K562 (cell line): Measurements from ENCODE around the gene ZDHHC22. TPM values are rescaled to one million over a fixed set of nuclear protein-coding genes. Genes with fewer than 3 reads are reported as not detected.

ENCODE experiments used
- ATAC-seq: fragments of 200-7000 bp; cut with Tn5 transposase; 3 replicates; pipeline ENCODE4 v1.9.1; 2020; ENCODE audit warnings: moderate library complexity
- BruUV-seq: library from RNA; stranded (reverse); fragments of 400-500 nt; replicated peaks from 2 replicates; lab custom pipeline; 2021; lab: Mats Ljungman, UMichigan
- CTCF ChIA-PET: fragments of 300-600 bp; formaldehyde crosslinking; extraction: SDS; loops from one replicate; lab custom pipeline; 2021; ENCODE audit warnings: low intra/inter-chr PET ratio; lab: Yijun Ruan, JAX
- POLR2A ChIA-PET: fragments of 300-600, 350-650 bp; sonication (Branson Sonifier 250); formaldehyde crosslinking; extraction: SDS; loops from one replicate; lab custom pipeline; 2021; ENCODE audit warnings: antibody characterized with exemption, inconsistent platforms; lab: Yijun Ruan, JAX
- DNase-seq, 4 experiments: peaks; one replicate each; pipeline versions ENCODE4 v3.0.0 to v3.0.0-alpha.2; 2011 to 2018; ENCODE audit warnings: low spot score in 3 of 4, mixed read lengths in 3 of 4; ENCODE audit errors: extremely low read depth in 1 of 4
- FAIRE-seq: peaks from 2 replicates; lab custom pipeline; 2011; peaks lifted over from hg19 to GRCh38; lab: Jason Lieb, UNC
- H2AFZ ChIP-seq: 2 replicates; pipeline ENCODE4 v1.6.0; 2011; ENCODE audit warnings: low read depth, low read length, control low read depth, inconsistent platforms
- H3K27ac ChIP-seq: fragments of 200-600 bp; 3 replicates; pipeline ENCODE4 v1.8.0; 2011; ENCODE audit warnings: low read depth, mild to moderate bottlenecking, control low read depth, inconsistent platforms, low read length, moderate library complexity, mixed read lengths; ENCODE audit errors: extremely low read depth
- H3K27me3 ChIP-seq, 2 experiments: fragments of 300-600 bp in 1 of 2; 2 replicates in 1 of 2; 3 replicates in 1 of 2; pipeline versions ENCODE4 v1.6.0 to v1.8.0; 2011; ENCODE audit warnings: inconsistent platforms in 2 of 2, low read length in 2 of 2, mild to moderate bottlenecking in 1 of 2, mixed read lengths in 1 of 2, moderate library complexity in 1 of 2; ENCODE audit not compliant: control insufficient read depth in 2 of 2, insufficient read depth in 2 of 2
- H3K36me3 ChIP-seq: fragments of 300-600 bp; 3 replicates; pipeline ENCODE4 v1.8.0; 2011; ENCODE audit warnings: mild to moderate bottlenecking, low read length, inconsistent platforms; ENCODE audit not compliant: control insufficient read depth, insufficient read depth
- H3K4me1 ChIP-seq, 2 experiments: fragments of 200-600 bp in 1 of 2; replicated peaks in 1 of 2; 2 replicates in 1 of 2; 3 replicates in 1 of 2; pipeline versions ENCODE4 v1.5.1 to v1.8.0; 2011; ENCODE audit warnings: inconsistent platforms in 2 of 2, low read length in 2 of 2, mild to moderate bottlenecking in 1 of 2, mixed read lengths in 1 of 2, moderate library complexity in 1 of 2; ENCODE audit not compliant: control insufficient read depth in 2 of 2, insufficient read depth in 2 of 2
- H3K4me2 ChIP-seq: 2 replicates; pipeline ENCODE4 v1.6.1; 2011; ENCODE audit warnings: low read length, control low read depth, inconsistent platforms, mixed read lengths; ENCODE audit not compliant: insufficient read depth
- H3K4me3 ChIP-seq: fragments of 200-600 bp; sonication (generic), shearing (Covaris generic); 2 replicates; pipeline ENCODE4 v1.5.1; 2016; ENCODE audit warnings: control low read depth, inconsistent platforms
- H3K79me2 ChIP-seq: fragments of 200-600 bp; 3 replicates; pipeline ENCODE4 v1.8.0; 2011; ENCODE audit warnings: low read length, inconsistent platforms; ENCODE audit not compliant: control insufficient read depth, insufficient read depth
- H3K9ac ChIP-seq, 2 experiments: 2 replicates each; pipeline versions ENCODE4 v1.6.0 to v1.6.1; 2011; ENCODE audit warnings: low read depth in 2 of 2, low read length in 2 of 2, control low read depth in 1 of 2, inconsistent platforms in 1 of 2, mild to moderate bottlenecking in 1 of 2, mixed read lengths in 1 of 2; ENCODE audit not compliant: insufficient read depth in 1 of 2
- H3K9me1 ChIP-seq: one replicate; pipeline ENCODE4 v1.6.0; 2011; ENCODE audit warnings: inconsistent platforms, mild to moderate bottlenecking, low read length, moderate library complexity; ENCODE audit not compliant: control insufficient read depth, insufficient read depth
- H3K9me3 ChIP-seq: replicated peaks from 2 replicates; pipeline ENCODE4 v1.5.1; 2011; ENCODE audit warnings: low read depth, low read length, inconsistent platforms; ENCODE audit not compliant: control insufficient read depth, insufficient read depth
- H4K20me1 ChIP-seq: replicated peaks from 2 replicates; pipeline ENCODE4 v1.6.1; 2011; ENCODE audit warnings: low read length, inconsistent platforms, mixed read lengths; ENCODE audit not compliant: control insufficient read depth, insufficient read depth
- BACH1 ChIP-seq: fragments of 200-800 bp; sonication (Bioruptor generic); IDR thresholded peaks from 2 replicates; pipeline ENCODE4 v1.6.1; 2016; ENCODE audit warnings: missing genetic modification characterization, missing compliant biosample characterization
- CEBPB ChIP-seq: fragments of 450-650 bp; IDR thresholded peaks from 2 replicates; pipeline ENCODE4 v1.6.1; 2016; ENCODE audit warnings: missing genetic modification characterization, missing compliant biosample characterization
- CREBBP ChIP-seq: IDR thresholded peaks from one replicate; pipeline ENCODE4 v1.6.1; 2012; ENCODE audit warnings: low read depth, mild to moderate bottlenecking, control low read depth, inconsistent platforms, low read length
- ETV6 ChIP-seq, 3 experiments: fragments of 150-350 bp in 1 of 3; sonication (generic) in 1 of 3; formaldehyde crosslinking in 1 of 3; IDR thresholded peaks; 2 replicates each; pipeline versions ENCODE4 v1.6.1 to v1.8.0; 2014 to 2022; ENCODE audit warnings: borderline replicate concordance in 2 of 3, low read depth in 2 of 3, antibody characterized with exemption in 1 of 3, low read length in 1 of 3, mild to moderate bottlenecking in 1 of 3, missing genetic modification reagents in 1 of 3
- MCM5 ChIP-seq: fragments of 450-650 bp; IDR thresholded peaks from 2 replicates; pipeline ENCODE4 v1.6.1; 2016; ENCODE audit warnings: low read depth
- MEIS2 ChIP-seq: fragments of 450-650 bp; IDR thresholded peaks from 2 replicates; pipeline ENCODE4 v1.6.1; 2014; ENCODE audit warnings: mild to moderate bottlenecking; ENCODE audit not compliant: partially characterized antibody
- MYC ChIP-seq, 2 experiments: fragments of 250-450 bp in 1 of 2; sonication (Bioruptor Pico) in 1 of 2; IDR thresholded peaks; 2 replicates each; pipeline versions ENCODE4 v1.5.1 to v1.6.1; 2012 to 2021; ENCODE audit warnings: low read depth in 2 of 2, borderline replicate concordance in 1 of 2, improper control_type of control experiment in 1 of 2, low read length in 1 of 2, mild to moderate bottlenecking in 1 of 2, moderate library complexity in 1 of 2
- NFE2L1 ChIP-seq: fragments of 450-650 bp; IDR thresholded peaks from 2 replicates; pipeline ENCODE4 v1.6.1; 2016; ENCODE audit warnings: missing genetic modification characterization, low read depth, mild to moderate bottlenecking, missing compliant biosample characterization, moderate library complexity, borderline replicate concordance
- RFX1 ChIP-seq: fragments of 450-650 bp; IDR thresholded peaks from 2 replicates; pipeline ENCODE4 v1.6.1; 2016; ENCODE audit warnings: mild to moderate bottlenecking, moderate library complexity
- SAFB2 ChIP-seq: fragments of 200-400 bp; formaldehyde crosslinking; IDR thresholded peaks from 2 replicates; pipeline ENCODE4 v1.6.1; 2018; ENCODE audit warnings: borderline replicate concordance, low read length, low read depth, moderate library complexity; ENCODE audit not compliant: severe bottlenecking
- SIRT6 ChIP-seq: IDR thresholded peaks from one replicate; pipeline ENCODE4 v1.6.1; 2012; ENCODE audit warnings: low read depth, mild to moderate bottlenecking, control low read depth, inconsistent platforms, low read length, moderate library complexity
- STAT5B ChIP-seq: fragments of 250-450 bp; sonication (Bioruptor Pico); IDR thresholded peaks from 2 replicates; pipeline ENCODE4 v1.8.0; 2021; ENCODE audit warnings: mild to moderate bottlenecking, inconsistent platforms
- ZBTB8A ChIP-seq: fragments of 450-650 bp; IDR thresholded peaks from 2 replicates; pipeline ENCODE4 v1.6.1; 2018; ENCODE audit warnings: mild to moderate bottlenecking, moderate library complexity; ENCODE audit not compliant: partially characterized antibody
- ZNF232 ChIP-seq: sonication (generic); formaldehyde crosslinking; IDR thresholded peaks from 2 replicates; pipeline ENCODE4 v1.8.0; 2022; ENCODE audit warnings: mild to moderate bottlenecking, missing genetic modification reagents
- ZNF436 ChIP-seq: fragments of 250-450, 450-650 bp; sonication (Bioruptor Pico); formaldehyde crosslinking; IDR thresholded peaks from 2 replicates; pipeline ENCODE4 v1.7.0; 2020; ENCODE audit warnings: mild to moderate bottlenecking
- ZNF785 ChIP-seq: fragments of 250-450 bp; sonication (Bioruptor Pico); IDR thresholded peaks from 2 replicates; pipeline ENCODE4 v1.4.0; 2020; ENCODE audit warnings: mild to moderate bottlenecking
- WGBS: fragments of 100-300 bp; shearing (Covaris generic); methylation state at CpG from one replicate; pipeline ENCODE4 v1.1.6; 2016; ENCODE audit warnings: low coverage, mixed read lengths; ENCODE audit not compliant: insufficient coverage; ENCODE audit errors: missing lambda C conversion rate; 5-methylcytosine and 5-hydroxymethylcytosine counted together
- in situ Hi-C: fragments of 300-500 bp; cut with MboI; formaldehyde crosslinking; loops from 4 replicates; pipeline ENCODE4 v1.15.0; 2018; ENCODE audit warnings: inconsistent platforms, mixed read lengths
- intact Hi-C: fragments of 100-400 bp; cut with micrococcal nuclease; formaldehyde crosslinking; loops from 2 replicates; pipeline ENCODE4 v1.14.2; 2022
- polyA plus RNA-seq, 8 experiments: library from polyadenylated mRNA; depleted of rRNA in 4 of 8; stranded (reverse) in 5 of 8; unstranded in 3 of 8; fragments of >200 nt; fragmentation: Nextera tagmentation in 2 of 8; fragmentation: Illumina TruSeq in 1 of 8; extraction: Ambion mirVana in 2 of 8; extraction: Trizol in 1 of 8; gene quantifications; 2 replicates each; pipeline versions ENCODE4 v1.2.1 to v1.2.3, GENCODE V29; 2011 to 2014; ENCODE audit warnings: inconsistent platforms in 1 of 8, missing spikeins in 1 of 8
- total RNA-seq, 7 experiments: library from RNA; depleted of rRNA in 6 of 7; stranded (reverse); fragments of >200 nt in 6 of 7; fragmentation: Illumina TruSeq in 2 of 7; extraction: Trizol in 2 of 7; gene quantifications; 2 replicates each; pipeline versions ENCODE4 v1.2.1 to v1.2.3, GENCODE V29; 2011 to 2021; ENCODE audit warnings: low replicate concordance in 1 of 7
- TF ChIP-seq, protein P1 (sequence below): sonication (generic); formaldehyde crosslinking; IDR thresholded peaks from 2 replicates; pipeline ENCODE4 v1.8.0; 2022; ENCODE audit warnings: mild to moderate bottlenecking, missing genetic modification reagents

The ZDHHC22 gene
- total and polyA plus RNA-seq, 9 of the 15 experiments (the other 6 are each of a cell fraction or from before 2014, with no cell fraction given) = not detected

DNA sequence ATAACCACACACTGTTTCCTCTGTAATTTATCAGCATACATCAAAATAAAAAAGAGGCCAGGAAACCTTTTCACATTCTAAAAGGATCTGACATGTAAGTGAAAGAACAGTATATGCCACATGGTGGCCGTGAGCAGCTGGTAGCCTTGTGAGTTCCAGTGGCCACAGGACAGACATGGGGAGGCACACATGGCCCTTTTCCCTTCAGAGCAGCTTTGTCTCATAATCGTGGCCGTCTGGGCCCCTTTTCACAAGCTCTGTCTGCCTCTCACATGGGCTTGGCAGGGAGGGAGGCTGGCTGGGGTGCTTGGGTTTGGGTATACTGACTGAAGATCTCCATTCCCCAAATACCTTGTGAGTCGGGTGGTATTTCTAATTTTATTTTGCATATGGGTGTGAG lies 1.5 kb upstream of the ZDHHC22 start (continued):
- TF ChIP-seq CEBPB (tag) = no peak
- no peak for TF ChIP-seq MEIS2
- TF ChIP-seq ETV6 (IDR thresholded peaks at IDR 0.05; ENCODE audit: borderline replicate concordance in 1 of 2, low read depth in 2 of 2, low read length in 1 of 2) = no peak
- TF ChIP-seq ETV6 (CRISPR knock-in tag; IDR thresholded peaks at IDR 0.05; ENCODE audit: borderline replicate concordance) = no peak
- TF ChIP-seq MYC (IDR thresholded peaks at IDR 0.05; ENCODE audit: low read depth, low read length) = no peak
- TF ChIP-seq MYC (CRISPR knock-in tag; IDR thresholded peaks at IDR 0.05; ENCODE audit: borderline replicate concordance, low read depth) = no peak
- no peak for TF ChIP-seq SAFB2
- TF ChIP-seq, all 486 proteins: peak for 0

DNA sequence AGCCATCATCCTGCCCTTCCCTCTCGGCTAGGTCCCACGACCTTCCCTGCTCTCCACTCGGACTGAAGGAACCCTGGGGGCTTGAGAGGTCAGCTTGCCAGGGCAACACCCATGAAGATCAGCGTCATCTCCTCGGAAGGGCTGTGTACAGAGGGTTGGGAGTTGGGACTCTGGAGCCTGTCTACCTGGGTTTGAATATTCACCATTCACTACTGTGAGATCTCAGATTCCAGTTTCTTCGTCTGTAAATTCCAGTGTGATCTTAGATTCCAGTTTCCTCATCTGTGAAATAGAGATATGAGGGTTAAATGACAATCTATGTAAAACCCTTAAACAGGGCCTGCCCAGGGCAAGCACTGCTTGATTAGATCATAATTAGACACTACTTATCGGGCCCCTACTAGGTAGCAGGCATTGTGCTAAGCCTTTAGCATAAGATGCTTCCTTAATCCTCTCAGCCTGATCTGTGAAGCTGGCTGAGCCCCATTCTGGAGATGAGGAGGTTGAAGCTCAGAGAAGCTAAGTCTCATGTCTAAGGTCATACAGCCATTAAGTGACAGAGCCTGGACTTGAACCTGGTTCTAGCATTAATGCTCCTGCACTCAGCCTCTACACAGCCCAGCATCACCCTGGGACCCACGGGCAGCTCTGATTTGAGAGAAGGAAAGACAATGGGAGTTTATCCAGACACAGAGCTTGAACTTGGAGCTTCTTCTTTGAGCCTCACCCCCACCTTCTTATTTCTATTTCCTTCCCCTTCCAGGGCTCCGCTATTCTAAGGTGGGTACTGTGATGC lies 612 bp upstream of the ZDHHC22 start:
- ATAC-seq = no peak
- POLR2A ChIA-PET = no interaction called here

More for the DNA sequence above, 612 bp upstream of the ZDHHC22 start:
- Histone ChIP-seq H3K4me3 (no peak overlapping the region), H3K4me1 (peaks cover 0 to 24% of the 10 kb centered on the region in 2 experiments; a peak in 2 of 5 replicates), H3K36me3 (no peaks in the 10 kb centered on the region), H2AFZ (no peak overlapping the region), H3K27me3 (peaks cover 20 to 57% of the 10 kb centered on the region in 2 experiments), H3K27ac (no peak overlapping the region), H4K20me1 (peaks cover 6% of the 10 kb centered on the region; the same call in 1 of the 2 replicates), H3K79me2 (no peaks in the 10 kb centered on the region), H3K9ac (no peak overlapping the region), H3K9me3 (no peaks in the 10 kb centered on the region), H3K9me1 (no peaks in the 10 kb centered on the region), H3K4me2 (no peak overlapping the region)
- intact Hi-C loops = no loop called here
- in situ Hi-C loops = no loop called here
- BruUV-seq = no TSS peak
- DNase-seq (no peak), FAIRE-seq (no peak)
- TF ChIP-seq CREBBP (no peak), RFX1 (no peak), BACH1 (tag) (no peak), ZBTB8A (no peak), ZNF232 (no peak), SIRT6 (no peak), STAT5B (CRISPR knock-in tag) (no peak), NFE2L1 (tag) (no peak), ZNF785 (no peak), ZNF436 (CRISPR knock-in tag) (no peak), MCM5 (no peak)
- TF ChIP-seq, protein P1, sequence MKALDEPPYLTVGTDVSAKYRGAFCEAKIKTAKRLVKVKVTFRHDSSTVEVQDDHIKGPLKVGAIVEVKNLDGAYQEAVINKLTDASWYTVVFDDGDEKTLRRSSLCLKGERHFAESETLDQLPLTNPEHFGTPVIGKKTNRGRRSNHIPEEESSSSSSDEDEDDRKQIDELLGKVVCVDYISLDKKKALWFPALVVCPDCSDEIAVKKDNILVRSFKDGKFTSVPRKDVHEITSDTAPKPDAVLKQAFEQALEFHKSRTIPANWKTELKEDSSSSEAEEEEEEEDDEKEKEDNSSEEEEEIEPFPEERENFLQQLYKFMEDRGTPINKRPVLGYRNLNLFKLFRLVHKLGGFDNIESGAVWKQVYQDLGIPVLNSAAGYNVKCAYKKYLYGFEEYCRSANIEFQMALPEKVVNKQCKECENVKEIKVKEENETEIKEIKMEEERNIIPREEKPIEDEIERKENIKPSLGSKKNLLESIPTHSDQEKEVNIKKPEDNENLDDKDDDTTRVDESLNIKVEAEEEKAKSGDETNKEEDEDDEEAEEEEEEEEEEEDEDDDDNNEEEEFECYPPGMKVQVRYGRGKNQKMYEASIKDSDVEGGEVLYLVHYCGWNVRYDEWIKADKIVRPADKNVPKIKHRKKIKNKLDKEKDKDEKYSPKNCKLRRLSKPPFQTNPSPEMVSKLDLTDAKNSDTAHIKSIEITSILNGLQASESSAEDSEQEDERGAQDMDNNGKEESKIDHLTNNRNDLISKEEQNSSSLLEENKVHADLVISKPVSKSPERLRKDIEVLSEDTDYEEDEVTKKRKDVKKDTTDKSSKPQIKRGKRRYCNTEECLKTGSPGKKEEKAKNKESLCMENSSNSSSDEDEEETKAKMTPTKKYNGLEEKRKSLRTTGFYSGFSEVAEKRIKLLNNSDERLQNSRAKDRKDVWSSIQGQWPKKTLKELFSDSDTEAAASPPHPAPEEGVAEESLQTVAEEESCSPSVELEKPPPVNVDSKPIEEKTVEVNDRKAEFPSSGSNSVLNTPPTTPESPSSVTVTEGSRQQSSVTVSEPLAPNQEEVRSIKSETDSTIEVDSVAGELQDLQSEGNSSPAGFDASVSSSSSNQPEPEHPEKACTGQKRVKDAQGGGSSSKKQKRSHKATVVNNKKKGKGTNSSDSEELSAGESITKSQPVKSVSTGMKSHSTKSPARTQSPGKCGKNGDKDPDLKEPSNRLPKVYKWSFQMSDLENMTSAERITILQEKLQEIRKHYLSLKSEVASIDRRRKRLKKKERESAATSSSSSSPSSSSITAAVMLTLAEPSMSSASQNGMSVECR (CRISPR knock-in tag) = no peak
- CTCF ChIA-PET = no interaction called here
- WGBS = 2% methylated on average over 7 of the region's 9 CpGs
